Measurements from ENCODE around the gene SFXN5. TPM values are rescaled to one million over a fixed set of nuclear protein-coding genes. Genes with fewer than 3 reads are reported as not detected.
A peak's percentile ranks its signal among the peaks of the same experiment; 100 is the strongest.

Gene SFXN5
- total RNA-seq, 1 experiment from 2014 or later = 22.0 TPM

- Histone ChIP-seq H3K9me3 (ENCODE audit: low read length) (no peaks in the 10 kb centered on the region), H3K79me2 (ENCODE audit: low read length) (no peaks in the 10 kb centered on the region), H3K27ac (ENCODE audit: low read length) (no peak overlapping the region), H4K20me1 (ENCODE audit: low read length) (no peaks in the 10 kb centered on the region), H3K9ac (ENCODE audit: low read length) (no peak overlapping the region), H3K4me1 (ENCODE audit: insufficient read depth, low read length) (peaks cover 16% of the 10 kb centered on the region), H3F3A (ENCODE audit: low read length, unreplicated experiment) (no peaks in the 10 kb centered on the region), H3K4me3 (ENCODE audit: low read length) (no peak overlapping the region), H3K9me2 (replicated peaks; ENCODE audit: low read length) (no peaks in the 10 kb centered on the region), H3K36me3 (ENCODE audit: low read depth, low read length) (no peaks in the 10 kb centered on the region; the same call in 1 of the 2 replicates), H3K27me3 (ENCODE audit: low read length) (no peaks in the 10 kb centered on the region), H3K4me2 (ENCODE audit: low read length) (no peak overlapping the region), H2AFZ (ENCODE audit: low read length) (no peak overlapping the region)
- intact Hi-C loops (cut with micrococcal nuclease) = no loop called here
- TF ChIP-seq EZH2 (IDR thresholded peaks at IDR 0.05; ENCODE audit: low read length, unreplicated experiment) (no peak), EZH2phosphoT487 (IDR thresholded peaks at IDR 0.05; ENCODE audit: borderline replicate concordance, low read length) (no peak)
- TF ChIP-seq, protein P1, sequence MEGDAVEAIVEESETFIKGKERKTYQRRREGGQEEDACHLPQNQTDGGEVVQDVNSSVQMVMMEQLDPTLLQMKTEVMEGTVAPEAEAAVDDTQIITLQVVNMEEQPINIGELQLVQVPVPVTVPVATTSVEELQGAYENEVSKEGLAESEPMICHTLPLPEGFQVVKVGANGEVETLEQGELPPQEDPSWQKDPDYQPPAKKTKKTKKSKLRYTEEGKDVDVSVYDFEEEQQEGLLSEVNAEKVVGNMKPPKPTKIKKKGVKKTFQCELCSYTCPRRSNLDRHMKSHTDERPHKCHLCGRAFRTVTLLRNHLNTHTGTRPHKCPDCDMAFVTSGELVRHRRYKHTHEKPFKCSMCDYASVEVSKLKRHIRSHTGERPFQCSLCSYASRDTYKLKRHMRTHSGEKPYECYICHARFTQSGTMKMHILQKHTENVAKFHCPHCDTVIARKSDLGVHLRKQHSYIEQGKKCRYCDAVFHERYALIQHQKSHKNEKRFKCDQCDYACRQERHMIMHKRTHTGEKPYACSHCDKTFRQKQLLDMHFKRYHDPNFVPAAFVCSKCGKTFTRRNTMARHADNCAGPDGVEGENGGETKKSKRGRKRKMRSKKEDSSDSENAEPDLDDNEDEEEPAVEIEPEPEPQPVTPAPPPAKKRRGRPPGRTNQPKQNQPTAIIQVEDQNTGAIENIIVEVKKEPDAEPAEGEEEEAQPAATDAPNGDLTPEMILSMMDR (conservative IDR thresholded peaks at IDR 0.05; ENCODE audit: low read depth, low read length) = no peak
- BruUV-seq (replicated peaks) = no TSS peak
- no peak for DNase-seq
- CTCF ChIA-PET = interaction anchor here (0.6 kb wide), 1 partner anchor 66 kb away, joined by 3 read pairs; no protein-coding TSS in a partner anchor
- ATAC-seq = no peak
- POLR2A ChIA-PET (ENCODE audit: unreplicated experiment) = no interaction called here
Observed at GRCh38 chr2:73034661-73035375, 36.7 kb downstream of the SFXN5 start.

- no peak overlapping the region for H3K27ac ChIP-seq (ENCODE audit: low read length)
- H3K9ac ChIP-seq (ENCODE audit: low read length) = no peak overlapping the region
- no peaks in the 10 kb centered on the region for H3K79me2 ChIP-seq (ENCODE audit: low read length)
- no peaks in the 10 kb centered on the region for H3K9me2 ChIP-seq (replicated peaks; ENCODE audit: low read length)
- TF ChIP-seq EZH2phosphoT487 (IDR thresholded peaks at IDR 0.05; ENCODE audit: borderline replicate concordance, low read length) (no peak), EZH2 (IDR thresholded peaks at IDR 0.05; ENCODE audit: low read length, unreplicated experiment) (no peak)
- TF ChIP-seq, protein P1 (conservative IDR thresholded peaks at IDR 0.05; ENCODE audit: low read depth, low read length) = no peak
- ATAC-seq = peak; percentile 34; the same call in 1 of the 2 replicates
- H3K27me3 ChIP-seq (ENCODE audit: low read length) = no peaks in the 10 kb centered on the region
- ChIA-PET POLR2A (ENCODE audit: unreplicated experiment) (no interaction called here), CTCF (interaction anchor here (0.6 kb wide), 1 partner anchor 65 kb away, joined by 3 read pairs; no protein-coding TSS in a partner anchor)
- no peaks in the 10 kb centered on the region for H3K9me3 ChIP-seq (ENCODE audit: low read length)
- peaks cover 16% of the 10 kb centered on the region for H3K4me1 ChIP-seq (ENCODE audit: insufficient read depth, low read length)
- H4K20me1 ChIP-seq (ENCODE audit: low read length) = no peaks in the 10 kb centered on the region
- BruUV-seq (replicated peaks) = no TSS peak
- DNase-seq = no peak
- H3K4me2 ChIP-seq (ENCODE audit: low read length) = no peak overlapping the region
- H3K4me3 ChIP-seq (ENCODE audit: low read length) = no peak overlapping the region
- no peaks in the 10 kb centered on the region; the same call in 1 of the 2 replicates for H3K36me3 ChIP-seq (ENCODE audit: low read depth, low read length)
- H2AFZ ChIP-seq (ENCODE audit: low read length) = no peak overlapping the region
- intact Hi-C loops (cut with micrococcal nuclease) = no loop called here
- no peaks in the 10 kb centered on the region for H3F3A ChIP-seq (ENCODE audit: low read length, unreplicated experiment)
Observed at GRCh38 chr2:73033766-73034381, 37.6 kb downstream of the SFXN5 start.
